ENCODE data around the gene RHOF.

The RHOF gene

GRCh38 chr12:121797937-121798786 lies 4.7 kb upstream of the RHOF start:
- Histone ChIP-seq H3K4me1 (ENCODE audit: low read depth, poor library complexity, severe bottlenecking) (peaks cover 21% of the 10 kb centered on the region), H2AFZ (ENCODE audit: low read depth) (no peak overlapping the region), H3K9ac (no peak overlapping the region), H4K20me1 (ENCODE audit: insufficient read depth) (no peaks in the 10 kb centered on the region), H3K4me2 (peak overlapping the region; percentile 80; the same call in 1 of the 2 replicates), H3K79me2 (ENCODE audit: insufficient read depth, low read depth) (peaks cover 16% of the 10 kb centered on the region; the same call in 1 of the 2 replicates), H3K27me3 (ENCODE audit: insufficient read depth, low read depth) (no peaks in the 10 kb centered on the region), H3K36me3 (ENCODE audit: insufficient read depth) (no peaks in the 10 kb centered on the region), H3K27ac (no peak overlapping the region), H3K4me3 (IDR thresholded peaks at IDR 0.05; ENCODE audit: insufficient read depth, low read depth, low read length) (no peak overlapping the region)
- TF ChIP-seq, protein P1, sequence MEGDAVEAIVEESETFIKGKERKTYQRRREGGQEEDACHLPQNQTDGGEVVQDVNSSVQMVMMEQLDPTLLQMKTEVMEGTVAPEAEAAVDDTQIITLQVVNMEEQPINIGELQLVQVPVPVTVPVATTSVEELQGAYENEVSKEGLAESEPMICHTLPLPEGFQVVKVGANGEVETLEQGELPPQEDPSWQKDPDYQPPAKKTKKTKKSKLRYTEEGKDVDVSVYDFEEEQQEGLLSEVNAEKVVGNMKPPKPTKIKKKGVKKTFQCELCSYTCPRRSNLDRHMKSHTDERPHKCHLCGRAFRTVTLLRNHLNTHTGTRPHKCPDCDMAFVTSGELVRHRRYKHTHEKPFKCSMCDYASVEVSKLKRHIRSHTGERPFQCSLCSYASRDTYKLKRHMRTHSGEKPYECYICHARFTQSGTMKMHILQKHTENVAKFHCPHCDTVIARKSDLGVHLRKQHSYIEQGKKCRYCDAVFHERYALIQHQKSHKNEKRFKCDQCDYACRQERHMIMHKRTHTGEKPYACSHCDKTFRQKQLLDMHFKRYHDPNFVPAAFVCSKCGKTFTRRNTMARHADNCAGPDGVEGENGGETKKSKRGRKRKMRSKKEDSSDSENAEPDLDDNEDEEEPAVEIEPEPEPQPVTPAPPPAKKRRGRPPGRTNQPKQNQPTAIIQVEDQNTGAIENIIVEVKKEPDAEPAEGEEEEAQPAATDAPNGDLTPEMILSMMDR (conservative IDR thresholded peaks at IDR 0.05; ENCODE audit: low read depth, low read length) = no peak

- no peak overlapping the region for H3K9ac ChIP-seq
- H3K36me3 ChIP-seq (ENCODE audit: insufficient read depth) = no peaks in the 10 kb centered on the region
- H3K27me3 ChIP-seq (ENCODE audit: insufficient read depth, low read depth) = no peaks in the 10 kb centered on the region
- H3K4me1 ChIP-seq (ENCODE audit: low read depth, poor library complexity, severe bottlenecking) = peaks cover 21% of the 10 kb centered on the region
- no peaks in the 10 kb centered on the region for H4K20me1 ChIP-seq (ENCODE audit: insufficient read depth)
- peaks cover 10% of the 10 kb centered on the region; the same call in 1 of the 2 replicates for H3K79me2 ChIP-seq (ENCODE audit: insufficient read depth, low read depth)
- no peak overlapping the region for H3K27ac ChIP-seq
- H3K4me2 ChIP-seq = no peak overlapping the region
- no peak overlapping the region for H2AFZ ChIP-seq (ENCODE audit: low read depth)
- TF ChIP-seq, protein P1 (conservative IDR thresholded peaks at IDR 0.05; ENCODE audit: low read depth, low read length) = no peak
- H3K4me3 ChIP-seq (IDR thresholded peaks at IDR 0.05; ENCODE audit: insufficient read depth, low read depth, low read length) = no peak overlapping the region
Measured at GRCh38 chr12:121796855-121797751, 3.6 kb upstream of the RHOF start.

- Histone ChIP-seq H2AFZ (ENCODE audit: low read depth) (peak overlapping the region; percentile 66), H3K79me2 (ENCODE audit: insufficient read depth, low read depth) (no peaks in the 10 kb centered on the region; the same call in 1 of the 2 replicates)
Measured at GRCh38 chr12:121795034-121795968, 1.8 kb upstream of the RHOF start.

More at GRCh38 chr12:121795034-121795968, 1.8 kb upstream of the RHOF start:
- peak overlapping the region; percentile 63; the same call in 1 of the 2 replicates for H3K9ac ChIP-seq
- H3K27me3 ChIP-seq (ENCODE audit: insufficient read depth, low read depth) = no peaks in the 10 kb centered on the region
- peaks cover 21% of the 10 kb centered on the region for H3K4me1 ChIP-seq (ENCODE audit: low read depth, poor library complexity, severe bottlenecking)
- H3K27ac ChIP-seq = peak overlapping the region; percentile 54
- TF ChIP-seq, protein P1 (conservative IDR thresholded peaks at IDR 0.05; ENCODE audit: low read depth, low read length) = peak; percentile 82
- no peak overlapping the region for H3K4me3 ChIP-seq (IDR thresholded peaks at IDR 0.05; ENCODE audit: insufficient read depth, low read depth, low read length)
- peak overlapping the region; percentile 76 for H3K4me2 ChIP-seq
- no peaks in the 10 kb centered on the region for H4K20me1 ChIP-seq (ENCODE audit: insufficient read depth)
- H3K36me3 ChIP-seq (ENCODE audit: insufficient read depth) = no peaks in the 10 kb centered on the region

All from KMS-11 (cell line).